ENCODE data around the gene TMC6. TPM values are rescaled to one million over a fixed set of nuclear protein-coding genes. Genes with fewer than 3 reads are reported as not detected.
"Not testable (repeated sequence)": the region's sequence is repeated elsewhere in the genome, so short reads cannot be mapped to it uniquely, and the experiment has no call there.

Gene TMC6
- total and polyA plus RNA-seq, 12 donors, result 22.8 to 109 (median 69.1) TPM

GRCh38 chr17:78072961-78073360 lies 55.6 kb downstream of the TMC6 start:
- intact Hi-C loops (cut with DNase I), result loop anchor here in 2 of 10 donors (10.0 kb wide), 1 partner anchor 48 kb away; no protein-coding TSS in a partner anchor
- no peak for DNase-seq
- Histone ChIP-seq H3K36me3 (peaks cover 0 to 100% (median 90%) of the 10 kb centered on the region in 9 donors), H3K4me3 (no peak overlapping the region), H3K27ac (no peak overlapping the region), H3K27me3 (no peaks in the 10 kb centered on the region), H3K9me3 (no peaks in the 10 kb centered on the region), H3K4me1 (no peaks in the 10 kb centered on the region)
- TF ChIP-seq CTCF (IDR thresholded peaks at IDR 0.05), result no peak
- WGBS, 2 donors, result 99 to 100% methylated on average over 3 of the region's 3 CpGs
- no peak for ATAC-seq

- Histone ChIP-seq H3K27me3 (no peaks in the 10 kb centered on the region), H3K4me1 (no peaks in the 10 kb centered on the region), H3K36me3 (peaks cover 0 to 100% (median 74%) of the 10 kb centered on the region in 9 donors), H3K9me3 (no peaks in the 10 kb centered on the region), H3K27ac (no peak overlapping the region), H3K4me3 (no peak overlapping the region)
- no peak for DNase-seq
- no peak for TF ChIP-seq CTCF (IDR thresholded peaks at IDR 0.05)
- intact Hi-C loops (cut with DNase I), result loop anchor here in 2 of 10 donors (10.0 kb wide), 1 partner anchor 45 kb away; no protein-coding TSS in a partner anchor
- WGBS, 2 donors, result 71% methylated on average over 4 of the region's 4 CpGs
- no peak for ATAC-seq
Observed at GRCh38 chr17:78069695-78070094, 58.9 kb downstream of the TMC6 start.

GRCh38 chr17:78066976-78067375 lies 61.6 kb downstream of the TMC6 start:
- H3K27ac ChIP-seq; H3K9me3 ChIP-seq; H3K27me3 ChIP-seq; ATAC-seq; H3K4me3 ChIP-seq; DNase-seq; intact Hi-C loops (cut with DNase I): not testable (repeated sequence)
- H3K36me3 ChIP-seq, result peaks cover 0 to 78% (median 48%) of the 10 kb centered on the region in 9 donors
- 95 to 97% methylated on average over 4 of the region's 4 CpGs for WGBS, 2 donors
- peaks cover 0 to 16% (median 5%) of the 10 kb centered on the region in 9 donors for H3K4me1 ChIP-seq

GRCh38 chr17:78064708-78065107 lies 63.8 kb downstream of the TMC6 start:
- H3K36me3 ChIP-seq, result peaks cover 0 to 56% (median 37%) of the 10 kb centered on the region in 9 donors
- WGBS, 2 donors, result 97 to 98% methylated on average over 4 of the region's 4 CpGs

More at GRCh38 chr17:78064708-78065107, 63.8 kb downstream of the TMC6 start:
- Histone ChIP-seq H3K27me3 (no peaks in the 10 kb centered on the region), H3K9me3 (no peaks in the 10 kb centered on the region), H3K4me1 (peaks cover 0 to 22% (median 6%) of the 10 kb centered on the region in 9 donors), H3K27ac (no peak overlapping the region), H3K4me3 (no peak overlapping the region)
- no peak for DNase-seq
- TF ChIP-seq CTCF (IDR thresholded peaks at IDR 0.05), result no peak
- intact Hi-C loops (cut with DNase I), result no loop called here
- ATAC-seq, result no peak
